ENCODE results near the gene EFCAB7.

The EFCAB7 gene

GRCh38 chr1:63537006-63537405 is 13.7 kb downstream of the EFCAB7 start:
- no peak overlapping the region for H3K27ac Mint-ChIP-seq
- H3K9me3 Mint-ChIP-seq = no peaks in the 10 kb centered on the region
- no peaks in the 10 kb centered on the region for H3K27me3 Mint-ChIP-seq (ENCODE audit: low read depth)
- TF ChIP-seq CTCF (IDR thresholded peaks at IDR 0.05; ENCODE audit: unreplicated experiment in 3 of 3) = no peak
- peaks cover 12% of the 10 kb centered on the region for H3K36me3 Mint-ChIP-seq (ENCODE audit: low read depth)
- H3K4me1 Mint-ChIP-seq = no peaks in the 10 kb centered on the region
- no peak overlapping the region for H3K4me3 Mint-ChIP-seq

- TF ChIP-seq CTCF (IDR thresholded peaks at IDR 0.05; ENCODE audit: unreplicated experiment in 3 of 3) = peak; percentile 21 to 57 (median 25)
- H3K27me3 Mint-ChIP-seq (ENCODE audit: low read depth) = no peaks in the 10 kb centered on the region
- peaks cover 4% of the 10 kb centered on the region for H3K9me3 Mint-ChIP-seq
- H3K36me3 Mint-ChIP-seq (ENCODE audit: low read depth) = peaks cover 21% of the 10 kb centered on the region
- H3K4me1 Mint-ChIP-seq = no peaks in the 10 kb centered on the region
- no peak overlapping the region for H3K4me3 Mint-ChIP-seq
- H3K27ac Mint-ChIP-seq = no peak overlapping the region
Measured at GRCh38 chr1:63537940-63538339, 14.6 kb downstream of the EFCAB7 start.

GRCh38 chr1:63545780-63546179 is 22.5 kb downstream of the EFCAB7 start:
- H3K36me3 Mint-ChIP-seq (ENCODE audit: low read depth) = peaks cover 50% of the 10 kb centered on the region
- H3K4me1 Mint-ChIP-seq = no peaks in the 10 kb centered on the region
- peaks cover 9% of the 10 kb centered on the region for H3K9me3 Mint-ChIP-seq
- TF ChIP-seq CTCF (IDR thresholded peaks at IDR 0.05; ENCODE audit: unreplicated experiment in 3 of 3) = no peak
- no peak overlapping the region for H3K4me3 Mint-ChIP-seq
- no peaks in the 10 kb centered on the region for H3K27me3 Mint-ChIP-seq (ENCODE audit: low read depth)
- H3K27ac Mint-ChIP-seq = no peak overlapping the region

- Mint-ChIP-seq H3K4me3 (no peak overlapping the region), H3K9me3 (peaks cover 6% of the 10 kb centered on the region), H3K4me1 (no peaks in the 10 kb centered on the region), H3K36me3 (ENCODE audit: low read depth) (peaks cover 39% of the 10 kb centered on the region), H3K27me3 (ENCODE audit: low read depth) (no peaks in the 10 kb centered on the region), H3K27ac (no peak overlapping the region)
- TF ChIP-seq CTCF (IDR thresholded peaks at IDR 0.05; ENCODE audit: unreplicated experiment in 3 of 3) = no peak
Measured at GRCh38 chr1:63547621-63548294, 24.4 kb downstream of the EFCAB7 start.

GRCh38 chr1:63548303-63548702 is 25.0 kb downstream of the EFCAB7 start:
- H3K4me1 Mint-ChIP-seq = no peaks in the 10 kb centered on the region
- no peak for TF ChIP-seq CTCF (IDR thresholded peaks at IDR 0.05; ENCODE audit: unreplicated experiment in 3 of 3)
- H3K27ac Mint-ChIP-seq = no peak overlapping the region
- no peaks in the 10 kb centered on the region for H3K27me3 Mint-ChIP-seq (ENCODE audit: low read depth)
- H3K36me3 Mint-ChIP-seq (ENCODE audit: low read depth) = peaks cover 35% of the 10 kb centered on the region
- H3K4me3 Mint-ChIP-seq = no peak overlapping the region
- peaks cover 4% of the 10 kb centered on the region for H3K9me3 Mint-ChIP-seq

GRCh38 chr1:63548877-63549276 is 25.6 kb downstream of the EFCAB7 start:
- no peak for TF ChIP-seq CTCF (IDR thresholded peaks at IDR 0.05; ENCODE audit: unreplicated experiment in 3 of 3)
- H3K4me1 Mint-ChIP-seq = no peaks in the 10 kb centered on the region
- H3K9me3 Mint-ChIP-seq = peaks cover 4% of the 10 kb centered on the region
- peaks cover 35% of the 10 kb centered on the region for H3K36me3 Mint-ChIP-seq (ENCODE audit: low read depth)
- no peaks in the 10 kb centered on the region for H3K27me3 Mint-ChIP-seq (ENCODE audit: low read depth)
- no peak overlapping the region for H3K27ac Mint-ChIP-seq
- no peak overlapping the region for H3K4me3 Mint-ChIP-seq
